HL-60 (cell line): ENCODE results near the gene CALM1.

Source experiments
- DNase-seq, 2 experiments: peaks; one replicate each; pipeline ENCODE4 v3.0.0-alpha.2; 2010 to 2020; ENCODE audit warnings: low read depth in 1 of 2, low spot score in 1 of 2
- H3K27ac ChIP-seq: fragments of 250-450 bp; sonication (Bioruptor Pico); replicated peaks from 2 replicates; pipeline ENCODE4 v1.5.1; 2020; ENCODE audit warnings: mild to moderate bottlenecking, moderate library complexity
- H3K27me3 ChIP-seq: fragments of 250-450 bp; sonication (Bioruptor Pico); 2 replicates; pipeline ENCODE4 v1.5.1; 2021; ENCODE audit warnings: mild to moderate bottlenecking, moderate library complexity; ENCODE audit not compliant: insufficient read depth, poor library complexity, severe bottlenecking
- H3K4me3 ChIP-seq: replicated peaks from 2 replicates; pipeline ENCODE4 v1.5.1; 2011; ENCODE audit warnings: mild to moderate bottlenecking, control low read depth, low read length; ENCODE audit not compliant: insufficient read depth
- GABPA ChIP-seq: IDR thresholded peaks from 2 replicates; pipeline ENCODE4 v1.6.1; 2012; ENCODE audit warnings: low read depth
- POLR2AphosphoS5 ChIP-seq: IDR thresholded peaks from 2 replicates; pipeline ENCODE4 v1.6.1; 2012; ENCODE audit warnings: low read depth
- REST ChIP-seq: IDR thresholded peaks from 2 replicates; pipeline ENCODE4 v1.6.1; 2012; ENCODE audit warnings: low read depth; ENCODE audit not compliant: insufficient replicate concordance
- SPI1 ChIP-seq: IDR thresholded peaks from 2 replicates; pipeline ENCODE4 v1.6.1; 2012; ENCODE audit warnings: low read depth, mild to moderate bottlenecking, borderline replicate concordance
- long read RNA-seq: library from polyadenylated mRNA; unstranded; transcript quantifications from one replicate; pipeline ENCODE4 v2.0.0, GENCODE V29; 2020
- TF ChIP-seq, protein P1 (sequence below): IDR thresholded peaks from one replicate; pipeline ENCODE4 v1.5.1; 2011; ENCODE audit warnings: low read length, control low read depth, inconsistent platforms; ENCODE audit not compliant: insufficient read depth

CALM1 gene
- long read RNA-seq, full-length matches to known transcripts = 312 of 319 reads
- long read RNA-seq, partial matches to known transcripts = 0 of 319 reads
- long read RNA-seq, other reads (novel, unspliced or antisense) = 7 of 319 reads

DNA sequence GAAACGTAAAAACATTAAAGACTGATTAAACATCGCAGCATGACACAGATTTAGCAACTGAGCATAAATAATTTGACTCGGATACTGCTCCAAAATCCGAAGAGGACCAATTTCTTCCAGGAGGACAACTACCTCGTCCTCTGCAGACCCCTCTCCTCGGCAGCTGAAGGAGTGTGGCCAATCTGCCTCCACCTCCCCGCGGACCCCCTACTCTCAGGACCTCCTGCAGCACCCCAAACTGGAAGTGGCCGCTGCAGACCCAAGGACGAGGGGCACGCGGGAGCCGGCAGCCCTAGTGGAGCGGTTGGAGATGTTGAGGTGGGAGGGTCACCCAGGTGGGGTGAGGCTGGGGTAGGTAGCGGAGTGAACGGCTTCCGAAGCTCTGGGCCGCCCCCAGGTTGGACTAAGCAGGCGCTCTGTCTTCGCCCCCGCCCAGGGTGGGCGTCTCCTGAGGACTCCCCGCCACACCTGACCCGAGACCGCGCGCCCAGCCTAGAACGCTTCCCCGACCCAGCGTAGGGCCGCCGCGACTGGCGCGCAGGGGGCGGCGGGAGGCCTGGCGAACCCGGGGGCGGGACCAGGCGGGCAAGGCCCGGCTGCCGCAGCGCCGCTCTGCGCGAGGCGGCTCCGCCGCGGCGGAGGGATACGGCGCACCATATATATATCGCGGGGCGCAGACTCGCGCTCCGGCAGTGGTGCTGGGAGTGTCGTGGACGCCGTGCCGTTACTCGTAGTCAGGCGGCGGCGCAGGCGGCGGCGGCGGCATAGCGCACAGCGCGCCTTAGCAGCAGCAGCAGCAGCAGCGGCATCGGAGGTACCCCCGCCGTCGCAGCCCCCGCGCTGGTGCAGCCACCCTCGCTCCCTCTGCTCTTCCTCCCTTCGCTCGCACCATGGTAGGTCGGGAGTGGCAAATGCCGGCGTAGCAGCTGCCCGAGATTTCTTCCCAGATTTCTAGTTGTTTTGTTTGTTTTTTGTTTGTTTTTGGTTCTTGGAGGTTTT is at the start of gene CALM1:
Gene CALM1 (plus strand): TSS at position 689 of the 999 bp plus-strand sequence. CDS start 202 bp downstream, at position 891.
- H3K4me3 ChIP-seq = peak within 1 kb of the TSS; percentile 73
- H3K27me3 ChIP-seq = no peaks in the 10 kb centered on the region
- TF ChIP-seq, protein P1, sequence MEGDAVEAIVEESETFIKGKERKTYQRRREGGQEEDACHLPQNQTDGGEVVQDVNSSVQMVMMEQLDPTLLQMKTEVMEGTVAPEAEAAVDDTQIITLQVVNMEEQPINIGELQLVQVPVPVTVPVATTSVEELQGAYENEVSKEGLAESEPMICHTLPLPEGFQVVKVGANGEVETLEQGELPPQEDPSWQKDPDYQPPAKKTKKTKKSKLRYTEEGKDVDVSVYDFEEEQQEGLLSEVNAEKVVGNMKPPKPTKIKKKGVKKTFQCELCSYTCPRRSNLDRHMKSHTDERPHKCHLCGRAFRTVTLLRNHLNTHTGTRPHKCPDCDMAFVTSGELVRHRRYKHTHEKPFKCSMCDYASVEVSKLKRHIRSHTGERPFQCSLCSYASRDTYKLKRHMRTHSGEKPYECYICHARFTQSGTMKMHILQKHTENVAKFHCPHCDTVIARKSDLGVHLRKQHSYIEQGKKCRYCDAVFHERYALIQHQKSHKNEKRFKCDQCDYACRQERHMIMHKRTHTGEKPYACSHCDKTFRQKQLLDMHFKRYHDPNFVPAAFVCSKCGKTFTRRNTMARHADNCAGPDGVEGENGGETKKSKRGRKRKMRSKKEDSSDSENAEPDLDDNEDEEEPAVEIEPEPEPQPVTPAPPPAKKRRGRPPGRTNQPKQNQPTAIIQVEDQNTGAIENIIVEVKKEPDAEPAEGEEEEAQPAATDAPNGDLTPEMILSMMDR = no peak
- 0 out of 2 replicates have a peak, but pooled peaks have one; percentile 28 for TF ChIP-seq GABPA
- peak; percentile 74 for TF ChIP-seq REST
- peak; percentile 100 for TF ChIP-seq POLR2AphosphoS5
- TF ChIP-seq SPI1 = no peak
- peak; percentile 91 to 92 for DNase-seq
- peak within 1 kb of the TSS; percentile 73 for H3K27ac ChIP-seq

DNA sequence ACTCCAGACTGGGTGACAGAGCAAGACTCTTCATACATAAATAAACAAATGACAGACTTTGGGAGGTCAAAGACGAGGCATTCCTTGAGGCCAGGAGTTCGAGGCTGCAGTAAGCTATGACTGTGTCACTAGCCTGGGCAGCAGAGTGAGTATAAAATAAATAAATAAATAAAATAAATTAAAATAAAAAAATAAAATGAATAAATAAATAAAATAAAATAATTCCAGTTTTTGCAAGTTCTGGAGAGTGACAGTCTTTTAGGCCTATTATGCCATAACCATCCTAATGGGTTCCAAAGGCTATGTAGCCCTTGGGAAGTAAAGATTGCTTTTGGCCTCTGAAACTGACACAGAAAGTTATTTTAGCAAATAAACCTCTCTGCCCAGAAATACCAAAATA is 48.6 kb upstream of the CALM1 start:
- no peak for DNase-seq
- Histone ChIP-seq H3K27ac (no peak overlapping the region), H3K27me3 (no peaks in the 10 kb centered on the region), H3K4me3 (no peak overlapping the region)
- no peak for TF ChIP-seq REST
- TF ChIP-seq GABPA = no peak
- TF ChIP-seq, protein P1 = no peak
- no peak for TF ChIP-seq SPI1

DNA sequence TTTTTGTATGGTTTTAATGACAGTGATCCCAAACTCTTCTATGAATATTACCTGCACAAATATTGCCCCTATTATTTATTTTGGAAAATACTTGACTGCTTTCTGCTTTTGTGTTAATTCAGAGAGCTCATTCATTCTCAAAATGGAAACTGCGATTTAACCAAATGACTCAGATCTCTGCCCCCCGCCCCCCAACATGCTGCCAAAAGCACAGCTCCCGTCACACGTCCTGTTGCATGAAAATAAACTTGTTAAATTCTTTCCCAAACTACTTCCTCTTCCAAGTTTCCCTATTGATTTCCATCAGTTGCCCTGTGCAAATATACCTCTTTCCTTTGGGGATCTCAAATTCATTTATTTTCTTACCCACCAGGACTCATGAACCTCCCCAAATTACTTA is 47.1 kb upstream of the CALM1 start:
- DNase-seq = no peak
- no peak for TF ChIP-seq GABPA
- TF ChIP-seq, protein P1 = no peak
- TF ChIP-seq SPI1 = no peak
- no peak for TF ChIP-seq POLR2AphosphoS5
- TF ChIP-seq REST = no peak
- H3K27ac ChIP-seq = no peak overlapping the region
- H3K4me3 ChIP-seq = no peak overlapping the region
- no peaks in the 10 kb centered on the region for H3K27me3 ChIP-seq
